Activated T-cell treated with anti-CD3 and anti-CD28 coated beads, Interleukin-2, amount 50 U/mL, for 1 hour (primary cell): ENCODE measurements around the gene TGM2.

ENCODE experiments used
- DNase-seq: peaks from one replicate; pipeline ENCODE4 v3.0.0-alpha.2; 2020

Gene TGM2

GRCh38 chr20:38141889-38142494 lies 23.1 kb downstream of the TGM2 start:
- no peak for DNase-seq

- DNase-seq = no peak
Observed at GRCh38 chr20:38141204-38141888, 23.7 kb downstream of the TGM2 start.

DNA sequence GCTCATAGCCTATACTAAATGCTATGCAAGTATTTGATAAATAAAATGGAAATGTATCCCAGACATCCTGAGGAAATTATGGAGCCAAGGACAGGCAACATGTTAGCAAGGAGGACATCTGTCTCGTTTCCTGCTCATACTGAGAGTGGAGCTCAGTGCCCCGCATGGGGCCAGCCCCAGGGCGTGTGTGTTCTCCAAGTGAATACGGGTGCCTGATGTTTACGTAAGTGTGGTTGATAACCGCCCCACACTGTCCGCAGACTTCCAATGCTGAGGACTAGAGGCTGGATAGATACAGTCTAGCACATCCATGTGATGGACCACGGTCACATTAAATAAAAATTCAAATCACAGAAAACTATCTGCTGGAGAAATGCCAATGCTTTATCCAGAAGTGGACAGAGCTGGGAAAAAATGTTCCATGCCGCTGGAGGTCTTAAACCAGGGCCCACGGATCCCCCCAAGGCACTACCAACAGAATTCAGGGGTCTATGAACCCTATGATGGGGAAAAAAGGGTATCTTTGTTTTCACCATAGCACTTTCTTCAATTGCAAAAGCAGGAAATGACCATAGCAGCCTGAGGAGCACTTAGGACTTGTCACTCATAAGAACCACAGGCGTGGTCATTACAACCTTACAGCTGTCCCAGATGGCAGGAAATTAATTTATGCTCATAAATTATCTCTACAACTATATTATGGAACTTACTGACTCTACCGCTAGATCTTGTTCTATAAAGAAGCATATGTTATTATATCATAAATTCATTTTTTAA lies 24.9 kb downstream of the TGM2 start:
- DNase-seq = no peak

DNA sequence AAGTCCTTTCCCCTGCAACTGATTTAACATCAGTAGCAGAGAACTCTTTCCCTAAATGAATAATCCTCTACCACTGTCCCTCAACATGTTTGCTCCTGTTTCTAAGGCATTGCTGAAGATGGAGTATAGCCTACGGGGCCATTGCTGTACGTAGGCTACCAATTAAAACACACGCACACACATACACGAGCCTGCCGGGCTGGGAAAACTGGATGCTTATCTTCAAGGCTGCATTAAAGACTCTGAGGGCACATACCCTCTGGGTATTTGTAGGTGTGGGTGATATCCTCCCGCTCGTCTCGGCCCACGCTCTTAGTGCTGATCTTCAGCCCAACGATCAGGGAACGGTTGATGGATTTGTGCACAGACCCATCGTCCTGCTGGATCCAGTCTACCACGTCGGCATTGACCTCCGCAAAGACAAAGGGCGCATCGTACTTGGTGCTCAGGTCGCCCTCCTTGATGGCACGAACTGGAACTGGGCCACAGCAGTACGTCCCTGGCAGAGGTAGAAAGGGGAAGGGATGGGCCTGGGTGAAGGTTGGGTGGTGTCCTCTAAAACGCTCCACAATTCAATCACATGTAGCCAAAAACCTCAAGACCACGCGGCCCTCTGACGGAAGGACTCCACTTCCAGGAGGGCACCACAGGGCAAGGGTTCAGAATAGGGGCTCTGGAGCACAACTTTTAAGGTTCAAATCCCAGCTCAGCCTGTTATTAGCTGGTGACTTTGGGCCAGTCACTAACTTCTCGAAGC lies 25.7 kb downstream of the TGM2 start:
- DNase-seq = no peak

DNA sequence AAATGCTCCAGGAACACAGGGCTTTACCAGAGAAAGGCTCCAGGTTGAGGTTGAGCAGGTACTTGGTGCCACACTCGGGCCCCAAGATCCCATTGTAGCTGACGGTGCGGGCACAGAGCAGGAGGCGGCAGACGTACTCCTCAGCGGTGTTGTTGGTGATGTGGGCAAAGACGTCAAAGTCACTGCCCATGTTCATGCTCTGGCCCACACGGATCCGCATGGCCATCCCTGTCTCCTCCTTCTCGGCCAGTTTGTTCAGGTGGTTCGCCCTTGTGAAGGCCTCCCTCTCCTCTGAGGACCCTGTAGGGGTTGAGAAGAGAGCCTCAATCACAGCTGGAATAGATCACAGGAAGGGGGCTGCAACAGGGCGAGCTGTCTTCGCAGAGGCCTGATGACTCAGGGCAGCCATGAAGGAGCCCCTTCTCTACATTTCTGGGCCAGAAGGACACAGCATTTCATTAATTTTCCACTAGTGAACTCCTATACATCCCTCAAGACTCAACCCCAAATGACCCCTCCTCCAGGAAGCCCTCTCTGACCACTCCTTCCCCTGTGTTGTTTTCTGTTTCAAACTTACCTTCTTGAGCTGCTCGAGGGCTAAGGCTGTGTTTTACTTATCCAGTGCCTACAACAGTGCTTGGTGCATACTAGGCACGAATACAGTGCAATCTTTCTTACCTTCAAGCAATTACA lies 26.8 kb downstream of the TGM2 start:
- no peak for DNase-seq

DNA sequence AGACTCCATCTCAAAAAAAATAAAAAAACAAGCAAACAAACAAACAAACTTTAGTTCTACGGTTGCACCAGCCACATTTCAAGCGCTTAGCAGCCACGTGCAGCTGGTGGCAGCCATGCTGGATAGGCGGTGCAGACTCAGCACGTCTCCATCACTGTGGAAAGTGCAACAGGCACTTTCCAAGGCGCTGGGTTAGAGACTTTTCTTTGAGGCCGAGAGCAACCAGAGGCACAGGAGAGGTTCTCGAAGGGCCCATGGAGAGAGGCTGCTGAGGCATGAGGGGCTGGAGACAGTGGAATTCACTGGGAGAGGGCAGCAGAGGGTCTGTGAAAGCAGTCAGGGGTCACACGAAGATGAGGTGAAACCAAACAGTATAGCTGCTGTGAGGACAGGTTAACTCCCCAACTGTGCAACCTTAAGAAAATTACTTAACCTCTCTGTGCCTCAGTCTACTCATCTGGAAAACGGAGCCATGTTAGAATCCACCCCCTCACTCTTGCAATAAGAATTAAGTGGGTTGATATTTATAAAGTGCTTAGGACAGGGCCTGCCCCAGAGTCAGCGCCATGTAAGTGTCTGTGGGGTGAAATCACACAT lies 27.5 kb downstream of the TGM2 start:
- no peak for DNase-seq

DNA sequence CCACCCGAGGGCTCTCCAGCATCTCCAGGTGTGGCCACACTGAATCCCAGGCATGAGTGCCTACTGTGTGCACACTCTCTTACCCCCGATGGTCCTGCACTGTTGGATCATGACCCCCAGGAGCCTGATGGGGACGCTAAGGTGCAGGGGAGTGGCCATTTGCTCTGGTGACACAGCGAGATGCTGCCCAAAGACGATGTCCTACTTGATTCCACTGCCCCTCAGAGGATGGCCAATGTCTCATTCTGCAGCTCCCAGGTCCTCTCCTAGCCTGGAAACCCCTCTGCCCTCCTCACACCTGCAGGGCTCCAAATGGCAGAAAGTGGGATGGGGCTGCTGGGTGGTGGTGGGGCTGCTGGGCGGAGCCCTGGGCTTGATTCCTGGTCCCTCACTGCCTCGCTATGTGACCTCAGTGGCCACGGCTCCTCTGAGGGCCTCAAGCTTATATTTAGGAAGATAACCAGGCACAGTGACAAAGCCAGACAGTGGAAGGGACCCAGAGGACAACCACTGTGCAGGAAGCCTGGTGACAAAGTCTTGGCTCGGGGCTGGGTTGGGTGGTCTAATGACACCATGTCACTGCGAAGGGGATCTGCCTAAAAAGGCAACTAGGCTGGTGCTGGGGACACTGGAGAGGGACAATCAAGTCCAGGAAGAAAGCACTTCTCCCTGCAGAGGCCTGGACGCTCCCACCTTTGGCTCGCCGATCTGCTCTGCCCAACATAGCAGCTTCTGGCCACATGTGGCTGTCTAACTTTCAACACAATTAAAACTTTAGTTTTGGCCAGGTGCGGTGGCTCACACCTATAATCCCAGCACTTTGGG lies 28.4 kb downstream of the TGM2 start:
- no peak for DNase-seq

DNA sequence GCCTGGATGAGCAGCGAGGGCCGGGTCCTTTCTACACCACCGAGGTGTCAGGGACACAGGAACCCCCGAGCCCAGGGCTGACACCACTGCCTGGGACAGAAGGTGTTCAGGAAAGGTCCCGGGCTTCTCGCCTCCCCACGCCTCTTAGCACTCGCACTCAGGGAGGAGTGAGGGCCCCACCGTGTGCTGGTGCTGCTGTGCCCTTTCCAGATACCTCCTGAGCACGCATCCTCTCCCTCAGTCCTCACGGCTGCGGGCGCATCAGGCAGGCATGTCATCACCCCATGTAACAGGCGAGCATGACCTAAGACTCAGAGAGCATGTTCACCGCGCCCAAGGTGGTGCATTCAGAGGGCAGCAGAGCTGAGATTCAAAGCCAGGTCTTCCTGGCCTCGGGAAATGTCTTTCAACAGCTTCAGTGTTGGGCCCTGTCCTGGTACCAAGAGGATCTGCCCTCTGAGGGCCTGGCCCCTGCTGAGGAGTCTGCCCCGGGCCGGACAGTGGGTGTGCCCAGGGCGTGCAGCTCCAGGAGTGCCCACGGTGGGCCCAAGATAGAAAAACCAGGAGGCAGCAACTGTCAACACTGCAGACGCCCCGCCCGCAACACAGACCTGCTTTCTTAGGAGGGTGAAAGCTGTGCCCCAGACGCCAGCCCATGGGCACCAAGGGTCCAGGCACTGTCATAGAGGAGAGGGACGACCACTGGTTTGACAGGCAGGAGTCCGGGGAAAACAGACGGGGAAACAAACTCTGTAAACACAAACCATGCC lies 29.2 kb downstream of the TGM2 start:
- DNase-seq = no peak

DNA sequence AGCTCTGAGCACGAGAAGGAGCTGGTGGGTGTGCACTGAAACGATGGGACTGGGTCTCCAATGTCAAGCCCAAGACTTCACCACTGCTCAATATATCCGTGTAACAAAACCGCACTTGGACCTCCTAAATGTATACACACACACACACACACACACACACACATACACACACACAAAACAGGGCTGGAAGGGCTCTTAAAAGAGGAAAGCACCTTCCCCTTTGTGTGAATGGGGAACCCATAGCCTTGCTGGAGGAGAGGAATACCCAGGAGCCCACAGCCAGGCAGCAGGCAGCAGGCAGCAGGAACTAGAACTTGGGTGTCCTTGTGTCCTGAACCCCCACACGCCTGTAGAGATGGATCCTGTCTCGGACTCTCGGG lies 29.8 kb downstream of the TGM2 start:
- DNase-seq = no peak

DNA sequence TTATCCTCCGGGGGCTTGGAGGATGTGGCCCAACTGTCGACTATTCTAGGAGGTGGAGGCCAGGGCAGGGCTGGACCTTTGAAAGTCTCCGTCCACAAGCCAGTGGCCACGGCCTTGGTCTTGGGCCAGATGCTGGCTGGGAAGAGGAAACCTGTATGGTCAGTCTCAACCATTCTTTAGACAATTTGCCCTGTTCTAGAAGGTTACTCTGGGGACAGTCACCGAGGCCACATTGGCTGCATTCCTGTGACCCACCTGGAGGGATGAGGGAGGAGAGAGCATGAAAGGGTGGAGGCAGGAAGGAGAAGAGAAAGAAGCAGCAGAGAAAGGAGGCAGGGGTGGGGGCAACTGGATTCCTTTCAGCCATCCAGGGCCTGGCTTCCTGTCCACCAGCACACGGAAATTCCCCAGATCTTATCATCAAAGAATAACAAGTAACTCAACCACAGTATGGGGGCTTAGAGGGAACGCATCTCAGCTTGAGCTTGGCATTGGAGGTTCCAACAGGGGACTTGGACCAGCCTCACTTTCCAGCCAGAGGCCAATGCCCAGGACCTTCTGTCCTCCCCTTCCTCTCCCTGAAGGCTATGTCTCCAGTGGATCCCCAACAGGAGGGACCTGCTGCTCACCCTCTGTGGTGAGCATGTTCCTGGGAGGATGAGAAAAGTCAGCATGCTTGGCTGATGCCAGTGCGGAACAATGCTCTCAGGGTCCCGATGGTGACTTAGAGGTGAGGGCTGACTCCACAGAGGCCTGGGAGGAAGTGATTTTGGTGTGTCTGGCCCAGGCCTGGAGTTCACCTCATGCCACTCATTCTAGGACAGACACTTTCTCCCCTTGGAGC lies 30.4 kb downstream of the TGM2 start:
- DNase-seq = no peak

- DNase-seq = no peak
Observed at GRCh38 chr20:38133680-38134426, 31.2 kb downstream of the TGM2 start.

GRCh38 chr20:38132910-38133501 lies 32.1 kb downstream of the TGM2 start:
- no peak for DNase-seq

DNA sequence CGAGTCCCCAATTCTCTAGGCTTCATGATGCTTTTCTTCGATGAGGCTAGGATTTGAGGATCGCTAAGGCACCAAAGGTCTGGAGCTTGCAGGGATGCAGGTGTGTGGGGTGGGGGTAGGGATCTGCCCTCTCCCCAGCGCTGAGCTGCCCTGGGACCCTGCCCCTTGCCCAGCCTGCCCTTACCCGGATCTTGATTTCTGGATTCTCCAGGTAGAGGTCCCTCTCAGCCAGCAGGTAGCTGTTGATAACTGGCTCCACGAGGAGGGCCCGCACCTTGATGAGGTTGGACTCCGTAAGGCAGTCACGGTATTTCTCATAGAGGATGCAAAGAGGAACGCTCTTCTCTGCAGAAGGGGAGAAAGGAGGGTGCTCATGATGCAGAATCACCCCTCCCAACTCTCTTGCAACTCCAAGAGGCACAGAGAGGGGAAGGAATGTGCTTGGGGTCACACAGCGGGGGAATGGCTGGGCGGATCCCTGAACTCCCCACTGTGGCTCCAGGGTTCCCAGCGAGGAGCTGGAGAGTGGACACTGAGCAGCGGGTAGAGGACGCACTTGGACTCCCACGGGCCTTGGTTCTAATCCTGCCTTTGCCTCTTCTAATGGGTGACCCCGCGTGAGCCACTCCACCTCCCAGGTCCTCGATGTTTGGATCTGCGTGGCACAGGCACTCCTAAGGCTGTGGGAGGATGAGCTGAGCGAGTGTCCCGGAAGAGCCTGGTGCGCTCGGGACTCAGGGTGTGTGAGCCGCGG lies 32.7 kb downstream of the TGM2 start:
- DNase-seq = no peak

DNA sequence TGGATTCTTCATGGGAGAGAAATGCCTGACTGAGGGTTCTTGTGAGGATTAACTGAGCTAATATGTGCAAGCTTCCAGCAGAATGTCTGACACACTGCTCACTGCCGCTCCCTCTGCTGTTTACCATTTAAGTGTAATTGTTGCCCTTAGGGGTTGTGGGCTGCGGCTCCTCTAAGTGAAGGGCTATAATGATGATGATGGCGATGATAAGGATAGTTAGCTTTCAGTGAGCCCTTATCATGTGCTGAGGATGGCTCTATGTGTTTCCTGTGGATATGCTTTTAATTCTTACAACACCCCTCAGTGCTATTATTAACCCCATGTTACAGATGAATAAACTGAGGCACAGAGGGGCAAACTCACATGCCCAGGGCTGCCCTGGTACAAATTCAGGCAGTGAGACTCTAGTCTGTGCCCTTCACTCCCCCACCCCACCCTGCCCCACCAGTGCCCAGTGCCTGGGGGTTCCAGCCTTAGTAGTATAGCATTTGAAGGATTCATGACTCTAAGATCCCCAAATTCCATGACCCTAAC lies 33.4 kb downstream of the TGM2 start:
- no peak for DNase-seq

DNA sequence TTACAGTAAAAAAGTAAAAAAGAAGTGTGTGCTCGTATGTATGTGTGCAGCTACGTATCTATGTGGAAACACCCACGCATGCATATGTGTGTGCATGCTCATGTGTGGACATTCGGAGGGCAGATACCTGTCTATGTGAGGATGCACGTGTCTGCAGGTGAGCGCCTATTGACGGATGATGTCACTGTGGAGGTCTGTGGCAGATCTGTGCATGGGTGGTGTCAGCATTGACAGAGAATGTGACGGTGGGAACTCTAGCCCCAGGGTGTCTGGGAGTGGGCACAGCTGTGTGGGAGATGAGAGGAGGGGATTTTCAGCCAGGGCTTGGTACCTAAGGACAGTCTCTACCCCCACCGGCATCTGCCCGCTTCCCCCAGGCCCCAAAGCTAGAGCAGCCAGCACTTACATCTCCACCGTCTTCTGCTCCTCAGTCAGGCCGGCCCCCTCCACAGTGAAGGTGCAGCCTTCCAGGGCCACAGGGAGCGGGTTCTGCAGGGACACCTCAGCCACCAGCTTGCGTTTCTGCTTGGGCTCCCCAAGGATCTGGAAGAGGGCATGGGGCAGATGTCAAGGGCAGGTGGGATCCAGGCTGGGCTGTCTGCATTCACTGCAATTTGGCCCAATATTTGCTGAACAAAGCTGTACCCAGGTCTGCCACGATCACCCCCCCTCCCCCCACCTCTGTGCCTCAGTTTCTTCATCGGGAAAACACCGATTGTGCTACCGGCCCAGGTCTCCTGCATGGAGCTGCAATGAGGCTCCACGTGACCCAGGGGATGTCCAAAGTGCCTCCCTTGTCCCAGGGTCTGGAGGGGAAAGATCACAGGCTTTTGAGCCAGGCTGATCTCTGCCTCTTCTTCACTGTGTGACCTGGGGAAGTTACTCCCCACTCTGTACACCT lies 34.1 kb downstream of the TGM2 start:
- DNase-seq = no peak

DNA sequence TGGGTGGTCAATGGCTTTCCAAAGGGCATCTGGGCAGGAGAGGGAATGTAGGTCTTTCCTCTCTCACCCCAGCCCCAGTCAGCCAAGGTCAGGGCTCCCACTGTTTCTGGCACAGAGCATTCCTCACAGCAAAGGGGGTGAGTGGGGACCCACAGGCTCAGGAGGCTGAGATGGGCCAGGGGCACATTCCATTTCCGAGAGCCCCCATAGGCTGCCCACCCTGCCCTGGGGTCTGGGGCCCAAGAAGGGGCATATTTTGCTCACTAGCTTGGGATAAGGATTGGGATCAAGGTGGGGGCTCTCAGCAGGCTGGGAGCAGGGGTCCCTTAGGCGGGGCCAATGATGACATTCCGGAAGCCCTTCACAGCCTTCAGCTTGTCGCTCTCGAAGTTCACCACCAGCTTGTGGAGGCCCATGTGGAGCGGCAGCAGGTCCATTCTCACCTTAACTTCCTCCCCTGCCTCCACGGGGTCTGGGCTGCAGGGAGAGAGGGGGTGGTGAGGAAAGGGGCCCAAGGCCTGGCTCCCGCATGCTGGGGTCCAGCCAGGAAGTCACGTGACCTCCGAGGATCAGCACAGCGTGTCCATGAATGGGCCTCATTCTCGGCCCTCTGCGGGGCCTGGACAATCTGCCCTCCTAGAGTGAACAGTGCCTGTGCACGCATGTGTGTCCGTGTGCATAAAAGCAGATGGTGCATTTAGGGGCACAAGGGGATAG lies 35.0 kb downstream of the TGM2 start:
- no peak for DNase-seq
